AML-193 (cell line): Measurements from ENCODE around the gene SDHD.

Experiments used
- DNase-seq, 2 experiments: peaks; one replicate each; lab custom pipeline; 2025; lab: John Stamatoyannopoulos, UW

Gene SDHD

GRCh38 chr11:112103446-112103845 lies 16.8 kb downstream of the SDHD start:
- peak; percentile 24 to 50 for DNase-seq

- no peak for DNase-seq
Observed at GRCh38 chr11:112106070-112106469, 19.4 kb downstream of the SDHD start.

DNA sequence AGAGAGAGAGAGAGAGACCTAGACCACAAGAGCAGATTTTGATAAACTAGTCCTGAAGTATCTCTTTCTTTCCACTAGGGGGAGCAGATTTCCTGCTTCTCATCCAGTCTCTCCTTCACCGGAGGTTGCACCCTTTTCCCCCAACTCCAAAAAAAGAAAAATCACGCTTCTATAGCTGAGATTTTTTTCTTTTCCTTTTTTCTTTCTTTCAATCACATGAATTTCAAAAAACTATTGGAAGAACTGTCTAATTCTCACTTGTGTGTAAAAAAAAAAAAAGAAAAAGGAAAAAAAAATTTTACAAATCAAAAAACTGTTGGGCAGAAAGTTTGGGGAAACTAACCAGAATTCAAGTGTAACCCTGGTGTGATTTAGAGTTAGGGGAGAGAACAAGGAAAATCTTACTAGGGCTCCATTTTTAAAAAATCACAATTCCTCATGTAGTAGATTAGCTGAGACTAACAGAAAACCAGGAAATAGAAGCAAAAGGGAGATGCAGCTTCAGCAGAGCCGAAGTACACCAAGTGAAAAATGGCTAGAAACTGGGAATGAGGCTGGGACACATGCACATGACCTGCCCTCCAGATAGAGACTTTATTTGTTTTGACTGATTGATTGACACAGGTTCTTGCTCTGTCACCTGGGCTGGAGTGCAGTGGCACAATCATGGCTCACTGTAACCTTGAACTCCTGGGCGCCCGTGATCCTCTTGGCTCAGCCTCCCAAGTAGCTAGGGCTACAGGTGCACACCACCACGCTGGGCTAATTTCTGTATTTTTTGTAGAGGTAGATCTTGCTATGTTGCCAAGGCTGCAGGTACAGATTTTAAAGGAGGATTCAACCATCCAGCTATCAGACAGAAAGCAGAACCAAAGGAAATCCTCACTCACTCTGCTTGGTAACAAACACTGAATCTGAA lies 27.1 kb downstream of the SDHD start:
- DNase-seq = peak; percentile 65 to 70

DNA sequence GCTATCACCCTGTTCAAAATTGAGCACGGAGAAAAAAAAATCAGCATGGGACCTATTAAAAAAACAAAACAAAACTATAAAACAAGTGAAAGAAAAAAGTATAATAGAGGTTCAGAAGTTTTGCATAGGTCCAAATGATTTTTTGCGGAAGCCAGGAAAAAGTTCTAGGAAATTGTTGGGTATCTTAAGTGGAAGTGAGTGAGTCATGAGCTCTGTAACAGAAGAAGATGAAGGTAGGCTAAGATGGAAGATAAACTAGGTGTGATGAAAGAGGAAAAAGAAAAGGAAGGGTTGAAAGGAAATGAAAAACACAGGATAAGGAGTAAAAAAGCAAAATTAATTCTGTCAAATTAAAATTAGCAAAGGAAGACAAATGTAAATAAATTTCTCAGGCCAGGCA lies 27.8 kb downstream of the SDHD start:
- DNase-seq = no peak

DNA sequence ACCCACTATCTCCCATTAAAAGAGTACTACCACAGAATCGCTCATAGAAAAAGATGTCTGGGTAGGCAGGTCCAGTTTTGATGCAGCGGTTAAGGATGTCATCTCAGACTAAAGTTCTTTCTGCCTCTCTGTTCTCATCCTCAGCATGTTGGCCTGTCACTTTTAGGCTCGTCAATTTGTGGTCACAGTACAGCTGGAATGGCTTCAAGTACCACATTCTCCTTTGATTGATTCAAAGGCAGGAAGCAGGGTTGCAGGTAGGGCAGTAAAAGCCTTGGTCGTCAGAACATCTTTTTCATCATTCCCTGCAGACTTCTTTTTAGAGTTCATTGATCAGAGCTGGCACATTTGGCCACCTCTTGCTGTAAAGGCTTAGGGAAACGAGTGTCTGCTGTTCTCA lies 28.7 kb downstream of the SDHD start:
- DNase-seq = no peak

DNA sequence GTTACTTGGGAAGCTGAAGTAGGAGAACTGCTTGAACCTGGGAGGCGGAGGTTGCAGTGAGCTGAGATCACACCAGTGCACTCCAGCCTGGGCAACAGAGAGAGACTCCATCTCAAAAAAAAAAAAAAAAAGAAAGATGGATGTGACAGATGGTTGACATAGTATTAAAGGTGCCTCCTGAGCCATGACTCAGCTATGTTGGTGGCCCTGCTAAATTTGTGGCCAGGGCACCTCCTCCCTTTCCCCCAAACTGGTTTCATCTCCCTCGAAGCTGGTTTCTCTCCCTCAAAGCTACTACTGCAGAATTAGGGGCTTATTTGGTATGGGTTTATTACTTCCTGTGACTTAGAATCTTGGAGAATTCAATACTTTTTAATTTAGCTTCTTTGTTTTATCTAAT lies 31.5 kb downstream of the SDHD start:
- no peak for DNase-seq

- no peak for DNase-seq
Observed at GRCh38 chr11:112121981-112122615, 35.4 kb downstream of the SDHD start.

DNA sequence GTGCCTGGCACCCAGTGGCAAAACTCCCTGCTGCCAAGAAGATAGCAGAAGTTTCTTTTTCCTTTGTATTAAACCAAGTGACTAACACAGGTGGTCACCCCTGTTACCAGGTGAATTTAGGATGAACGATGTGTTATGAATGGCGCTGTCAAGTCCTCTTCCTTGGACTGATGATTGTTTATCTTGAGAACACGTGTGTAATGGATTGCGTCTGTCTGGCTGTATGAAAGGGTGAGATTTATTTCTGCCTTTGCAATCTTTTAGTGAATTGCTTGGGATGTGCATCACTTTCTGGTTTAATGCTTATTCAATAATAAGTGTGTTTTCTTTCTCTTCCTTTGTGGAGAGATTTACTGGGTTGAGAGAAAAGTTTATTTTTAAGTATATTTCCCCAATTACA lies 36.5 kb downstream of the SDHD start:
- no peak for DNase-seq

GRCh38 chr11:112127056-112127455 lies 40.4 kb downstream of the SDHD start:
- DNase-seq = no peak

GRCh38 chr11:112128483-112129121 lies 41.9 kb downstream of the SDHD start:
- no peak for DNase-seq

DNA sequence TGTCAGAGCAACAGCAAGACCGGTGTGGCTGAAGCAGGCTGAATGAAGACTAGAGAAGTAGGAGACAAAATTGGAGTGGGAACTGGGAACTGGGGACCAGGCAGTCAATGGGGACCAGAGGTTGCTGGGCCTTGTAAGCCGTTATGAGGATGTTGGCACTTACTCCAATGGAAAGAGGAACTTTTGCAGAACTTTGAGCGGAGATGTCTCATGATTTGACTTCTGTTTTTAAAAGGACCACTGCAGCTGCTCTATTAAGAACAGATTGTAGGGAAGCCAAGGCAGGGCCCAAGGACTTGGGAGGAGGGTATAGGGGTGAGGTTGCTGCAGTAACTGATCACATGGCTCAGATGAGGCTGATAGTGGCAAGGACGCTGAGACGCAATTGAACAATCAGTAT lies 43.0 kb downstream of the SDHD start:
- DNase-seq = peak; percentile 63 to 70

- no peak for DNase-seq
Observed at GRCh38 chr11:112132737-112133136, 46.1 kb downstream of the SDHD start.

DNA sequence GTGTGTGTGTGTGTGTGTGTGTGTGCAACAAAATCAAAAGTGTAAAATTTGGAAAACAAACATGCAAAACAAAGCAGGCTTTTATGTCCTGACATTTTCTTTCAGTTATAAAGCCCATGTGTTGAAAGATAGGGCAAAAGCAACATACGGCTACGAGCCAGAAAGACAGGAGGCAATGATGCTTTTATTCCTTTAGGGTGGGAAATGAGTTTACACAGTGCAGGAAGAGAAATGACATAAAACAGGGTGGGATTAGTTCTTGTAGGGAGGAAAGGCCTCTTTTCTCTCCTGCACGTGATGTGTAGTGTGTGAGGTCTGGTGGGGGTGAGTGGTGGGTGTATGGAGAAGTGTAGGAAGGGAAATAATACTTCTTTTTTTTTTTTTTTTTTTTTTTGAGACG lies 47.8 kb downstream of the SDHD start:
- no peak for DNase-seq

DNA sequence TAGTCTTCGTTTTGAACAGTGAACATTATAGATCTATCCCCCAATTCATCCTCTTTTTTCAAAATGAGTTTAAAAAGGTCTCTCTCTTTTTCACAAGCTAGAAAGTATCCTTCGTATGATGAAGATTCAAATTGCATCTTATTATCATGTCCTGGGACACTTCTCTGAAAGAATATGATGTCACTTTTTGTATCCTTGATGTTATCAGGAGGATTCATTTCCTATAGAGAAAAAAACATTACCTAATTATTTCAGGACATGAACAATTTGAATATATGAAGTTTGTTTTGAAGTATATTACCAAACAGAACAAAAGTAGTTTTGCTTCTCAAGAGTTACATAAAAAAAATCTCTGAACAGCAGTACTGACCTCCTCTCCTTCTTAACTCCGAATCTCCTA lies 56.9 kb downstream of the SDHD start:
- DNase-seq = no peak
